H7 (cell line): ENCODE data around the gene ZNF134. TPM values are rescaled to one million over a fixed set of nuclear protein-coding genes. Genes with fewer than 3 reads are reported as not detected.

ENCODE experiments used
- DNase-seq: peaks from one replicate; pipeline ENCODE4 v3.0.0; 2012
- H3K27me3 ChIP-seq: 2 replicates; pipeline ENCODE4 v1.6.0; 2011; ENCODE audit warnings: mild to moderate bottlenecking, low read length; ENCODE audit not compliant: control insufficient read depth, insufficient read depth
- H3K36me3 ChIP-seq: replicated peaks from 2 replicates; pipeline ENCODE4 v1.5.1; 2011; ENCODE audit warnings: low read length; ENCODE audit not compliant: control insufficient read depth, insufficient read depth
- H3K4me3 ChIP-seq: 2 replicates; pipeline ENCODE4 v1.5.1; 2011; ENCODE audit warnings: low read depth, mild to moderate bottlenecking, control low read depth, low read length, moderate library complexity; ENCODE audit not compliant: insufficient read depth
- total RNA-seq: library from RNA; depleted of rRNA; stranded (reverse); fragments of >200 nt; shearing (Covaris generic); gene quantifications from 2 replicates; pipeline ENCODE4 v1.2.3, GENCODE V29; 2014

ZNF134 gene
- total RNA-seq, 1 experiment from 2014 or later: 31.6 TPM

GRCh38 chr19:57611113-57611512 is 2.9 kb upstream of the ZNF134 start:
- Histone ChIP-seq H3K36me3 (peaks cover 10% of the 10 kb centered on the region), H3K27me3 (no peaks in the 10 kb centered on the region)
- no peak for DNase-seq

GRCh38 chr19:57615346-57615745 is 1.3 kb downstream of the ZNF134 start:
- peak overlapping the region; percentile 90; the same call in 1 of the 2 replicates for H3K4me3 ChIP-seq

More at GRCh38 chr19:57611113-57611512, 2.9 kb upstream of the ZNF134 start:
- no peak overlapping the region for H3K4me3 ChIP-seq

GRCh38 chr19:57620673-57621348 is 6.8 kb downstream of the ZNF134 start:
- no peak overlapping the region for H3K4me3 ChIP-seq
- H3K36me3 ChIP-seq: peaks cover 64% of the 10 kb centered on the region
- no peaks in the 10 kb centered on the region for H3K27me3 ChIP-seq
- no peak for DNase-seq

More at GRCh38 chr19:57615346-57615745, 1.3 kb downstream of the ZNF134 start:
- H3K27me3 ChIP-seq: no peaks in the 10 kb centered on the region
- H3K36me3 ChIP-seq: peaks cover 41% of the 10 kb centered on the region
- no peak for DNase-seq

- Histone ChIP-seq H3K36me3 (peaks cover 45% of the 10 kb centered on the region), H3K27me3 (no peaks in the 10 kb centered on the region), H3K4me3 (no peak overlapping the region)
- DNase-seq: no peak
Observed at GRCh38 chr19:57623091-57623490, 9.0 kb downstream of the ZNF134 start.

- Histone ChIP-seq H3K36me3 (peaks cover 6% of the 10 kb centered on the region), H3K4me3 (peak within 1 kb of the TSS; percentile 92), H3K27me3 (no peaks in the 10 kb centered on the region)
- peak; percentile 97 for DNase-seq
Observed at GRCh38 chr19:57632987-57633831, 19.2 kb downstream of the ZNF134 start, which contains the start of gene ZNF211. Gene ZNF211, plus strand, starts transcription at chr19:57633168. Its CDS starts 179 bp downstream, at chr19:57633347.

GRCh38 chr19:57633832-57634131 is 19.7 kb downstream of the ZNF134 start:
- peak overlapping the region; percentile 92 for H3K4me3 ChIP-seq
- H3K27me3 ChIP-seq: no peaks in the 10 kb centered on the region
- no peak for DNase-seq
- peaks cover 6% of the 10 kb centered on the region for H3K36me3 ChIP-seq

- no peak for DNase-seq
- Histone ChIP-seq H3K36me3 (peaks cover 25% of the 10 kb centered on the region), H3K27me3 (no peaks in the 10 kb centered on the region), H3K4me3 (no peak overlapping the region)
Observed at GRCh38 chr19:57637379-57637778, 23.3 kb downstream of the ZNF134 start.

- H3K36me3 ChIP-seq: peaks cover 20% of the 10 kb centered on the region
- DNase-seq: no peak
- H3K27me3 ChIP-seq: no peaks in the 10 kb centered on the region
- no peak overlapping the region for H3K4me3 ChIP-seq
Observed at GRCh38 chr19:57641715-57642234, 27.7 kb downstream of the ZNF134 start.

GRCh38 chr19:57642396-57643046 is 28.5 kb downstream of the ZNF134 start:
- H3K4me3 ChIP-seq: no peak overlapping the region
- DNase-seq: no peak
- H3K36me3 ChIP-seq: peaks cover 20% of the 10 kb centered on the region
- no peaks in the 10 kb centered on the region for H3K27me3 ChIP-seq

- H3K36me3 ChIP-seq: peaks cover 20% of the 10 kb centered on the region
- H3K27me3 ChIP-seq: no peaks in the 10 kb centered on the region
- DNase-seq: no peak
- H3K4me3 ChIP-seq: no peak overlapping the region
Observed at GRCh38 chr19:57643734-57644133, 29.7 kb downstream of the ZNF134 start.

GRCh38 chr19:57648331-57649003 is 34.4 kb downstream of the ZNF134 start:
- no peak for DNase-seq
- no peaks in the 10 kb centered on the region for H3K27me3 ChIP-seq
- no peaks in the 10 kb centered on the region for H3K36me3 ChIP-seq
- H3K4me3 ChIP-seq: no peak overlapping the region

GRCh38 chr19:57651654-57651996 is 37.6 kb downstream of the ZNF134 start:
- Histone ChIP-seq H3K36me3 (no peaks in the 10 kb centered on the region), H3K4me3 (no peak overlapping the region), H3K27me3 (no peaks in the 10 kb centered on the region)
- peak; percentile 41 for DNase-seq

GRCh38 chr19:57653689-57654088 is 39.6 kb downstream of the ZNF134 start:
- no peaks in the 10 kb centered on the region for H3K36me3 ChIP-seq
- H3K27me3 ChIP-seq: no peaks in the 10 kb centered on the region

GRCh38 chr19:57655443-57655842 is 41.4 kb downstream of the ZNF134 start:
- no peaks in the 10 kb centered on the region for H3K36me3 ChIP-seq
- H3K4me3 ChIP-seq: no peak overlapping the region
- no peak for DNase-seq
- H3K27me3 ChIP-seq: no peaks in the 10 kb centered on the region

More at GRCh38 chr19:57653689-57654088, 39.6 kb downstream of the ZNF134 start:
- no peak for DNase-seq
- no peak overlapping the region for H3K4me3 ChIP-seq
